NOMO-1 treated with DMSO at 0.1 percent for 48 hours (cell line): ENCODE measurements around the gene FRMD5.
"Not testable (repeated sequence)": the region's sequence is repeated elsewhere in the genome, so short reads cannot be mapped to it uniquely, and the experiment has no call there.

Experiments
- DNase-seq: peaks from one replicate; lab custom pipeline; 2025; ENCODE audit not compliant: unreplicated experiment; lab: John Stamatoyannopoulos, UW

FRMD5 gene

GRCh38 chr15:43867096-43867495, 328.0 kb downstream of the FRMD5 start:
- DNase-seq, result no peak

- DNase-seq, result not testable (repeated sequence)
These were observed 328.4 kb downstream of the FRMD5 start for GRCh38 chr15:43866636-43867035.

- no peak for DNase-seq
These were observed 335.5 kb downstream of the FRMD5 start for GRCh38 chr15:43859546-43859945.

GRCh38 chr15:43854801-43855200, 340.3 kb downstream of the FRMD5 start:
- DNase-seq, result peak; percentile 18

- no peak for DNase-seq
These were observed 342.5 kb downstream of the FRMD5 start for GRCh38 chr15:43852607-43853006.

GRCh38 chr15:43851251-43851650, 343.8 kb downstream of the FRMD5 start:
- no peak for DNase-seq

- DNase-seq, result no peak
These were observed 349.6 kb downstream of the FRMD5 start for GRCh38 chr15:43845421-43845820.

GRCh38 chr15:43832485-43832884, 362.6 kb downstream of the FRMD5 start:
- not testable (repeated sequence) for DNase-seq

- DNase-seq, result not testable (repeated sequence)
These were observed 363.5 kb downstream of the FRMD5 start for GRCh38 chr15:43831519-43832052.

GRCh38 chr15:43830691-43831275, 364.3 kb downstream of the FRMD5 start:
- not testable (repeated sequence) for DNase-seq

GRCh38 chr15:43829951-43830540, 365.0 kb downstream of the FRMD5 start:
- not testable (repeated sequence) for DNase-seq

- DNase-seq, result peak; percentile 2
These were observed 366.9 kb downstream of the FRMD5 start for GRCh38 chr15:43828061-43828657.

GRCh38 chr15:43826508-43827341, 368.3 kb downstream of the FRMD5 start, which contains the start of gene WDR76:
Gene WDR76, plus strand, starts transcription at chr15:43827002. Its CDS starts 31 bp downstream, at chr15:43827033.
- peak; percentile 86 for DNase-seq

GRCh38 chr15:43826029-43826507, 369.0 kb downstream of the FRMD5 start:
- DNase-seq, result no peak

- not testable (repeated sequence) for DNase-seq
These were observed 369.8 kb downstream of the FRMD5 start for GRCh38 chr15:43825305-43825704.

GRCh38 chr15:43824302-43825246, 370.5 kb downstream of the FRMD5 start, which contains the start of gene MFAP1:
Gene MFAP1, minus strand, starts transcription at chr15:43824690. Its CDS starts 121 bp downstream, at chr15:43824569.
- peak; percentile 95 for DNase-seq

GRCh38 chr15:43821505-43821904, 373.6 kb downstream of the FRMD5 start:
- DNase-seq, result no peak
